Keratinocyte (primary cell): ENCODE measurements around the gene LBX1. TPM values are rescaled to one million over a fixed set of nuclear protein-coding genes. Genes with fewer than 3 reads are reported as not detected.
"Not testable (repeated sequence)": the region's sequence is repeated elsewhere in the genome, so short reads cannot be mapped to it uniquely, and the experiment has no call there.

Experiments used
- DNase-seq: peaks from one replicate; pipeline ENCODE4 v3.0.0-alpha.2; 2011; ENCODE audit warnings: low read depth, missing footprints, low spot score
- FAIRE-seq: peaks from 2 replicates; lab custom pipeline; 2011; peaks lifted over from hg19 to GRCh38; lab: Jason Lieb, UNC
- H2AFZ ChIP-seq: 2 replicates; pipeline ENCODE4 v1.6.0; 2012; ENCODE audit warnings: low read length, control low read depth, inconsistent platforms; ENCODE audit not compliant: control insufficient read depth
- H3K27ac ChIP-seq: 2 replicates; pipeline ENCODE4 v1.5.1; 2011; ENCODE audit warnings: low read length; ENCODE audit not compliant: control insufficient read depth, insufficient read depth
- H3K27me3 ChIP-seq: 3 replicates; pipeline ENCODE4 v1.6.0; 2011; ENCODE audit warnings: low read length; ENCODE audit not compliant: control insufficient read depth, insufficient read depth; ENCODE audit errors: extremely low read depth
- H3K36me3 ChIP-seq, 2 experiments: 2 replicates in 1 of 2; 3 replicates in 1 of 2; pipeline ENCODE4 v1.5.1; 2011; ENCODE audit warnings: low read length in 2 of 2, mild to moderate bottlenecking in 1 of 2; ENCODE audit not compliant: control insufficient read depth in 2 of 2, insufficient read depth in 2 of 2; ENCODE audit errors: extremely low read depth in 1 of 2
- H3K4me1 ChIP-seq: 3 replicates; pipeline ENCODE4 v1.5.1; 2011; ENCODE audit warnings: low read length; ENCODE audit not compliant: control insufficient read depth, insufficient read depth; ENCODE audit errors: extremely low read depth
- H3K4me2 ChIP-seq: 3 replicates; pipeline ENCODE4 v1.6.0; 2011; ENCODE audit warnings: low read depth, low read length; ENCODE audit not compliant: control insufficient read depth, insufficient read depth; ENCODE audit errors: extremely low read depth
- H3K4me3 ChIP-seq, 3 experiments: fragments of 200-600 bp in 1 of 3; sonication (generic) in 1 of 3; 2 replicates in 2 of 3; 3 replicates in 1 of 3; pipeline ENCODE4 v1.5.1; 2011 to 2016; ENCODE audit warnings: low read length in 3 of 3, mild to moderate bottlenecking in 3 of 3, control low read depth in 2 of 3, inconsistent platforms in 1 of 3, low read depth in 1 of 3, mixed read lengths in 1 of 3, mixed run types in 1 of 3, moderate library complexity in 1 of 3; ENCODE audit not compliant: control insufficient read depth in 2 of 3, insufficient read depth in 2 of 3; ENCODE audit errors: extremely low read depth in 1 of 3
- H3K79me2 ChIP-seq: 2 replicates; pipeline ENCODE4 v1.6.0; 2012; ENCODE audit warnings: low read length; ENCODE audit not compliant: control insufficient read depth, insufficient read depth
- H3K9ac ChIP-seq: 3 replicates; pipeline ENCODE4 v1.6.0; 2011; ENCODE audit warnings: low read length; ENCODE audit not compliant: control insufficient read depth, insufficient read depth; ENCODE audit errors: extremely low read depth
- H3K9me1 ChIP-seq: 3 replicates; pipeline ENCODE4 v1.6.0; 2011; ENCODE audit warnings: low read length; ENCODE audit not compliant: control insufficient read depth, insufficient read depth; ENCODE audit errors: extremely low read depth
- H3K9me3 ChIP-seq: 2 replicates; pipeline ENCODE4 v1.5.1; 2012; ENCODE audit warnings: low read depth, low read length; ENCODE audit not compliant: control insufficient read depth
- H4K20me1 ChIP-seq: 3 replicates; pipeline ENCODE4 v1.6.0; 2011; ENCODE audit warnings: low read length; ENCODE audit not compliant: control insufficient read depth, insufficient read depth; ENCODE audit errors: extremely low read depth
- CTCF ChIP-seq, 3 experiments: IDR thresholded peaks in 1 of 3; conservative IDR thresholded peaks in 1 of 3; optimal IDR thresholded peaks in 1 of 3; 2 replicates in 2 of 3; 3 replicates in 1 of 3; pipeline versions ENCODE3 to v1.5.1; 2011; ENCODE audit warnings: low read length in 3 of 3, mild to moderate bottlenecking in 3 of 3, moderate library complexity in 2 of 3, control low read depth in 1 of 3, inconsistent platforms in 1 of 3; ENCODE audit not compliant: insufficient read depth in 2 of 3; ENCODE audit errors: extremely low read depth in 1 of 3
- EZH2 ChIP-seq: IDR thresholded peaks from one replicate; pipeline ENCODE4 v1.6.1; 2012; ENCODE audit warnings: inconsistent platforms, mild to moderate bottlenecking, low read length, moderate library complexity
- dilution Hi-C: fragments of 300-500 bp; cut with MboI; formaldehyde crosslinking; loops from one replicate; pipeline ENCODE4 v1.7.0; 2020; ENCODE audit warnings: low sequenced_read_pairs; ENCODE audit not compliant: extremely low pct_ligation_motif_present
- polyA plus RNA-seq, 5 experiments: library from polyadenylated mRNA; depleted of rRNA in 3 of 5; stranded (reverse) in 3 of 5; stranded (forward) in 1 of 5; unstranded in 1 of 5; fragments of >200 nt; gene quantifications; 1 replicate in 1 of 5; 2 replicates in 3 of 5; 3 replicates in 1 of 5; pipeline versions ENCODE4 v1.2.1 to v1.2.3, GENCODE V29; 2011 to 2012; ENCODE audit warnings: missing spikeins in 2 of 5, low read depth in 1 of 5, low replicate concordance in 1 of 5

LBX1 gene
- polyA plus RNA-seq, 1 donor (not counting 4 experiments of a cell fraction or from before 2014, with no cell fraction given): not detected

GRCh38 chr10:101207026-101207425, 22.2 kb downstream of the LBX1 start:
- Histone ChIP-seq H3K9me1 (no peaks in the 10 kb centered on the region), H3K4me2 (no peak overlapping the region), H3K4me1 (no peaks in the 10 kb centered on the region), H4K20me1 (no peaks in the 10 kb centered on the region), H3K4me3 (no peak overlapping the region), H3K36me3 (no peaks in the 10 kb centered on the region), H3K79me2 (no peaks in the 10 kb centered on the region), H3K9me3 (no peaks in the 10 kb centered on the region), H3K27me3 (peaks cover 30% of the 10 kb centered on the region), H3K9ac (no peak overlapping the region), H3K27ac (no peak overlapping the region), H2AFZ (no peak overlapping the region)
- dilution Hi-C loops: no loop called here
- DNase-seq: no peak
- TF ChIP-seq CTCF (optimal IDR thresholded peaks at IDR 0.05 in 1 of 3, IDR thresholded peaks at IDR 0.05 in 1 of 3, conservative IDR thresholded peaks at IDR 0.05 in 1 of 3; ENCODE audit: extremely low read depth in 1 of 3, insufficient read depth in 2 of 3, low read length in 3 of 3) (no peak), EZH2 (no peak)
- no peak for FAIRE-seq

- H3K36me3 ChIP-seq, dilution Hi-C loops, H3K9me1 ChIP-seq, FAIRE-seq, H3K27me3 ChIP-seq, H2AFZ ChIP-seq, H3K4me1 ChIP-seq, H4K20me1 ChIP-seq, DNase-seq, H3K9me3 ChIP-seq, H3K9ac ChIP-seq, H3K79me2 ChIP-seq, H3K27ac ChIP-seq, H3K4me2 ChIP-seq, H3K4me3 ChIP-seq: not testable (repeated sequence)
These were observed 26.6 kb downstream of the LBX1 start for GRCh38 chr10:101202667-101203066.

- H3K27me3 ChIP-seq, H3K79me2 ChIP-seq, FAIRE-seq, H3K4me2 ChIP-seq, H4K20me1 ChIP-seq, H3K9me3 ChIP-seq, H2AFZ ChIP-seq, H3K4me3 ChIP-seq, H3K9ac ChIP-seq, dilution Hi-C loops, H3K9me1 ChIP-seq, H3K27ac ChIP-seq, H3K36me3 ChIP-seq, H3K4me1 ChIP-seq, DNase-seq: not testable (repeated sequence)
These were observed 30.8 kb downstream of the LBX1 start for GRCh38 chr10:101198326-101198977.
